Measurements from ENCODE around the gene PI4K2B. TPM values are rescaled to one million over a fixed set of nuclear protein-coding genes. Genes with fewer than 3 reads are reported as not detected.

PI4K2B gene
- total RNA-seq, 5 donors from 2014 or later (not counting 1 experiment from before 2014, with no cell fraction given), result 11.6 to 16.6 (median 14.6) TPM

DNA sequence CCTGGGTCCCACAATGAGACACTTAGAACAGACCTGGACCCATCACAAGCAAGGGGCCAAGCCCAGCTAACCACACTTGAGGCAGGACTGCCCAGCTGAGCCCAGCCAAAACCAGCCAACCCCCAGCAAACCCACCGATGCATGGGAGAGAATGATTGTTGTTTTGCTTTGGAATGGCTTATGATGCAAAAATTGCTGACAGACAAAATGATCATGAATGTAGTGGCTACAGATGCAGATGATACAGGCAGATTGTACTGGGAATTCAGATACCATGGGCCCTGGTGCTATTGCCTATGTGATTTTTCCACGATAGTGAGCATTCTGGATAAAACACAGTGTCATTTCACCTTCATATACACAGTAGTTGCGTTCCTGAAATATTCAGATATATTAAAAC, 69.7 kb downstream of the PI4K2B start:
- no peaks in the 10 kb centered on the region for H3K4me1 Mint-ChIP-seq
- no peaks in the 10 kb centered on the region for H3K9me3 Mint-ChIP-seq
- H3K36me3 ChIP-seq (ENCODE audit: control insufficient read depth in 2 of 2, extremely low read depth in 1 of 2, insufficient read depth in 1 of 2, low read length in 1 of 2), result no peaks in the 10 kb centered on the region
- WGBS (ENCODE audit: insufficient coverage), result no CpG with 5 or more reads among the region's 3 CpGs
- no peak for ATAC-seq (replicated peaks in 1 of 4)
- CTCF ChIA-PET, result no interaction called here
- POLR2A ChIA-PET, result no interaction called here
- H3K36me3 Mint-ChIP-seq, result no peaks in the 10 kb centered on the region
- no peak for DNase-seq
- no peak overlapping the region for H3K27ac Mint-ChIP-seq
- H3K27me3 Mint-ChIP-seq, result peaks cover 24 to 28% of the 10 kb centered on the region in 2 donors
- H3K9me3 ChIP-seq, result no peaks in the 10 kb centered on the region
- H3K4me1 ChIP-seq (ENCODE audit: control insufficient read depth in 1 of 2, extremely low read depth in 1 of 2, insufficient read depth in 2 of 2, low read length in 2 of 2), result no peaks in the 10 kb centered on the region
- H3K4me3 ChIP-seq (ENCODE audit: control insufficient read depth in 1 of 2, extremely low read depth in 1 of 2, low read length in 1 of 2), result no peak overlapping the region
- H3K27ac ChIP-seq (ENCODE audit: low read length), result no peak overlapping the region
- no peak overlapping the region for H3K4me3 Mint-ChIP-seq
- peaks cover 0 to 23% of the 10 kb centered on the region in 2 experiments for H3K27me3 ChIP-seq (replicated peaks in 1 of 2; ENCODE audit: control insufficient read depth in 2 of 2, extremely low read depth in 1 of 2, insufficient read depth in 2 of 2, low read length in 1 of 2)

DNA sequence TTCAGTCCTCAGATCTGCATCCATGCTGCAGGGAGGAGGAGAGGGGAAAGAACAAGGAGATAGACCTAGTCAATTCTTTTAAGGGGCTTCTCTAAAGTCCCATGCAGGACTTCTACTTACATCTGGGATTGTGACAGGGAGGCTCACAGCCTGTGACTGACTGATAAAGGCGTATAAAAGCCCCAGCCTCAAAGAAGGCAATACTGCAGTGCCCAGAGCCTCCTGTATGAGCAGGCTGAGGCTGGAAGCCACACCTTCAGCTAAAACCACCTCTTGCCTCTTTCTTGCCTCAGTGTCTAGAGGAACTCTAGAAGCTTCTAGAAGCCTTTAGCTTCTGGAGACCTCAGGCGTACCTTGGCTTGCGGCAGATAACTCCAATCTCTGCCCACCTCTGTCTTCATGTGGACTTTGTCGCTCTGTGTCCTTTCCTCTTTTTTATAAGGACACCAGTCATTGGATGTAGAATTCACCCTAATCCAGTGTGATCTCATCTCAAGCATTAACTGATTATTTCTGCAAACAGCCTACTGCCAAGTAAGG, 72.8 kb downstream of the PI4K2B start:
- Mint-ChIP-seq H3K27ac (no peak overlapping the region), H3K4me3 (no peak overlapping the region), H3K4me1 (peaks cover 0 to 1% (median 0%) of the 10 kb centered on the region in 3 donors), H3K9me3 (no peaks in the 10 kb centered on the region), H3K27me3 (peaks cover 14 to 28% of the 10 kb centered on the region in 2 donors), H3K36me3 (no peaks in the 10 kb centered on the region)
- Histone ChIP-seq H3K27me3 (replicated peaks in 1 of 2; ENCODE audit: control insufficient read depth in 2 of 2, extremely low read depth in 1 of 2, insufficient read depth in 2 of 2, low read length in 1 of 2) (peaks cover 0 to 23% of the 10 kb centered on the region in 2 experiments), H3K9me3 (no peaks in the 10 kb centered on the region), H3K4me1 (ENCODE audit: control insufficient read depth in 1 of 2, extremely low read depth in 1 of 2, insufficient read depth in 2 of 2, low read length in 2 of 2) (no peaks in the 10 kb centered on the region), H3K27ac (ENCODE audit: low read length) (no peak overlapping the region), H3K4me3 (ENCODE audit: control insufficient read depth in 1 of 2, extremely low read depth in 1 of 2, low read length in 1 of 2) (no peak overlapping the region), H3K36me3 (ENCODE audit: control insufficient read depth in 2 of 2, extremely low read depth in 1 of 2, insufficient read depth in 1 of 2, low read length in 1 of 2) (no peaks in the 10 kb centered on the region)
- CTCF ChIA-PET, result no interaction called here
- POLR2A ChIA-PET, result no interaction called here
- DNase-seq (no peak), ATAC-seq (replicated peaks in 1 of 4) (no peak)
- 69% methylated on average over 2 of the region's 4 CpGs for WGBS (ENCODE audit: insufficient coverage)

GRCh38 chr4:25307596-25307995, 73.8 kb downstream of the PI4K2B start:
- H3K27me3 Mint-ChIP-seq, result peaks cover 14 to 24% of the 10 kb centered on the region in 2 donors
- no peaks in the 10 kb centered on the region for H3K9me3 Mint-ChIP-seq
- H3K27ac Mint-ChIP-seq, result no peak overlapping the region
- ATAC-seq (replicated peaks in 1 of 4) (no peak), DNase-seq (no peak)
- no peaks in the 10 kb centered on the region for H3K36me3 Mint-ChIP-seq
- WGBS (ENCODE audit: insufficient coverage), result 82% methylated on average over 4 of the region's 7 CpGs
- H3K4me1 ChIP-seq (ENCODE audit: control insufficient read depth in 1 of 2, extremely low read depth in 1 of 2, insufficient read depth in 2 of 2, low read length in 2 of 2), result peaks cover 0 to 2% of the 10 kb centered on the region in 2 experiments
- ChIA-PET POLR2A (interaction anchor here in 1 of 2 donors (0.6 kb wide), 1 partner anchor 748 kb away, joined by 3 read pairs; no protein-coding TSS in a partner anchor), CTCF (interaction anchor here in 1 of 2 donors (0.7 kb wide), 1 partner anchor 127 kb away, joined by 3 read pairs; no protein-coding TSS in a partner anchor)
- H3K9me3 ChIP-seq, result no peaks in the 10 kb centered on the region
- H3K4me1 Mint-ChIP-seq, result peaks cover 0 to 6% (median 6%) of the 10 kb centered on the region in 3 donors
- H3K36me3 ChIP-seq (ENCODE audit: control insufficient read depth in 2 of 2, extremely low read depth in 1 of 2, insufficient read depth in 1 of 2, low read length in 1 of 2), result no peaks in the 10 kb centered on the region
- peaks cover 0 to 20% of the 10 kb centered on the region in 2 experiments for H3K27me3 ChIP-seq (replicated peaks in 1 of 2; ENCODE audit: control insufficient read depth in 2 of 2, extremely low read depth in 1 of 2, insufficient read depth in 2 of 2, low read length in 1 of 2)
- no peak overlapping the region for H3K27ac ChIP-seq (ENCODE audit: low read length)
- H3K4me3 ChIP-seq (ENCODE audit: control insufficient read depth in 1 of 2, extremely low read depth in 1 of 2, low read length in 1 of 2), result no peak overlapping the region
- no peak overlapping the region for H3K4me3 Mint-ChIP-seq

DNA sequence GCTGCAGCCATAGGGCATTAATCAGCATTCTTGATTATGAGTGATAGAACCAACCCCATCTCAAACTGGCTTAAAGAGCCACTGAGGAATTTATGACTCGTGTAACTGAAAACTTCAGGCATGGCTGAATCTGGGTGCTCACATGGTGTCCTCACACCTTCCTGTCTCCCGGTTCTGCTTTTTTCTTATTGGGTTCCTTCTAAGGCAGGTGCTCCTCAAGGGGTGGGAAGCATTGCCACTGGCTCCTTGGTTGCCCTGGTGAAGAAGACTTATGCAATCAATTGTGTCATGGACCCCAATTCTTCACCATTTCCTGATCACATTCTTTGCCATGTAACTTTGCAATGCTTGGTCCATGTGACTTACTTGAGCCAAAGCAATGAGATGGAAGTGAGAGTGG, 74.5 kb downstream of the PI4K2B start:
- no peak overlapping the region for H3K4me3 Mint-ChIP-seq
- Histone ChIP-seq H3K27ac (ENCODE audit: low read length) (no peak overlapping the region), H3K4me1 (ENCODE audit: control insufficient read depth in 1 of 2, extremely low read depth in 1 of 2, insufficient read depth in 2 of 2, low read length in 2 of 2) (peaks cover 5 to 6% of the 10 kb centered on the region in 2 experiments), H3K9me3 (no peaks in the 10 kb centered on the region), H3K36me3 (ENCODE audit: control insufficient read depth in 2 of 2, extremely low read depth in 1 of 2, insufficient read depth in 1 of 2, low read length in 1 of 2) (no peaks in the 10 kb centered on the region), H3K27me3 (replicated peaks in 1 of 2; ENCODE audit: control insufficient read depth in 2 of 2, extremely low read depth in 1 of 2, insufficient read depth in 2 of 2, low read length in 1 of 2) (peaks cover 0 to 20% of the 10 kb centered on the region in 2 experiments), H3K4me3 (ENCODE audit: control insufficient read depth in 1 of 2, extremely low read depth in 1 of 2, low read length in 1 of 2) (no peak overlapping the region)
- ATAC-seq (replicated peaks in 1 of 4) (no peak), DNase-seq (no peak)
- CTCF ChIA-PET, result no interaction called here
- H3K27ac Mint-ChIP-seq, result no peak overlapping the region
- H3K4me1 Mint-ChIP-seq, result peaks cover 2 to 12% (median 12%) of the 10 kb centered on the region in 3 donors
- H3K9me3 Mint-ChIP-seq, result no peaks in the 10 kb centered on the region
- WGBS (ENCODE audit: insufficient coverage), result 75% methylated on average over 2 of the region's 2 CpGs
- peaks cover 12 to 21% of the 10 kb centered on the region in 2 donors for H3K27me3 Mint-ChIP-seq
- POLR2A ChIA-PET, result interaction anchor here in 1 of 2 donors (0.7 kb wide), 1 partner anchor 55 kb away, joined by 6 read pairs; no protein-coding TSS in a partner anchor
- no peaks in the 10 kb centered on the region for H3K36me3 Mint-ChIP-seq

- Histone ChIP-seq H3K36me3 (ENCODE audit: control insufficient read depth in 2 of 2, extremely low read depth in 1 of 2, insufficient read depth in 1 of 2, low read length in 1 of 2) (no peaks in the 10 kb centered on the region), H3K4me1 (ENCODE audit: control insufficient read depth in 1 of 2, extremely low read depth in 1 of 2, insufficient read depth in 2 of 2, low read length in 2 of 2) (peaks cover 9 to 10% of the 10 kb centered on the region in 2 experiments), H3K27me3 (replicated peaks in 1 of 2; ENCODE audit: control insufficient read depth in 2 of 2, extremely low read depth in 1 of 2, insufficient read depth in 2 of 2, low read length in 1 of 2) (peaks cover 0 to 20% of the 10 kb centered on the region in 2 experiments), H3K4me3 (ENCODE audit: control insufficient read depth in 1 of 2, extremely low read depth in 1 of 2, low read length in 1 of 2) (no peak overlapping the region), H3K9me3 (no peaks in the 10 kb centered on the region), H3K27ac (ENCODE audit: low read length) (no peak overlapping the region)
- DNase-seq (no peak), ATAC-seq (replicated peaks in 1 of 4) (no peak)
- ChIA-PET POLR2A (no interaction called here), CTCF (no interaction called here)
- H3K9me3 Mint-ChIP-seq, result no peaks in the 10 kb centered on the region
- no peak overlapping the region for H3K27ac Mint-ChIP-seq
- H3K36me3 Mint-ChIP-seq, result no peaks in the 10 kb centered on the region
- peaks cover 6 to 17% (median 16%) of the 10 kb centered on the region in 3 donors for H3K4me1 Mint-ChIP-seq
- H3K27me3 Mint-ChIP-seq, result peaks cover 10 to 18% of the 10 kb centered on the region in 2 donors
- 83% methylated on average over 4 of the region's 7 CpGs for WGBS (ENCODE audit: insufficient coverage)
- H3K4me3 Mint-ChIP-seq, result no peak overlapping the region
These were observed 74.9 kb downstream of the PI4K2B start for GRCh38 chr4:25308761-25309160.

DNA sequence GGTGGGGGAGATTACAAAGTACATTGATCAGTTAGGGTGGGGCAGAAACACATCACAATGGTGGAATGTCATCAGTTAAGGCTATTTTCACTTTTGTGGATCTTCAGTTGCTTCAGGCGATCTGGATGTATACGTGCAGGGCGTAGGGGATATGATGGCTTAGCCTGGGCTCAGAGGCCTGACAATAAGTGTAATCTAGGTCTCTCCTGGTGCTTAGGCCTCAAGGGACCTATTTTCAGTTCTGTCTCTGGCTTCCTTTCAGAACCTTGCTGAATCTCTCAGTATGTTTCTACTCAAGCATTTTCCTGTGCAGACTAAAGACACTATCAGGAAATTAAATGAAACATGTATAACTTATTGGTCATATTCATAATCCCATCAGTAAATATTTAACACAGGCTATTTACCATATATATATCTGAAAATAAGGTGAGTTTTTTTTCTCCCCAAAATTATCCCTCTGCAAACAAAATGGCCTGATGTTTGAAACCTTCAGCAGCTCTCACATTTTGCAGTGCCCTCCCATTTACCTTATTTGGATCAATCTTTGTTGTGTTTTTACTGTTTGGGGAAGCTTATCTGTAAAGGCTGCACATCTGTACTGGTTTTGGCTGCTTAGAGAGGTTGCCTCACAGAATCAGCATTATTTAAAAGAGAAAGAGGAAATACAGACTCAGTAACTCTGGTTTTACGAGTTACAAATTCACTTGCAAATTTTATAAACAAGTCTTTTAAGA, 76.4 kb downstream of the PI4K2B start:
- Mint-ChIP-seq H3K4me1 (peaks cover 6 to 25% (median 24%) of the 10 kb centered on the region in 3 donors), H3K4me3 (no peak overlapping the region), H3K27me3 (peaks cover 10 to 14% of the 10 kb centered on the region in 2 donors), H3K27ac (no peak overlapping the region), H3K9me3 (no peaks in the 10 kb centered on the region), H3K36me3 (peaks cover 3% of the 10 kb centered on the region)
- ChIA-PET CTCF (interaction anchor here (0.7 to 1.1 kb wide), 2 partner anchors 55 to 604 kb away, joined by 3 to 5 read pairs; no protein-coding TSS in a partner anchor), POLR2A (no interaction called here)
- Histone ChIP-seq H3K27me3 (replicated peaks in 1 of 2; ENCODE audit: control insufficient read depth in 2 of 2, extremely low read depth in 1 of 2, insufficient read depth in 2 of 2, low read length in 1 of 2) (peaks cover 0 to 20% of the 10 kb centered on the region in 2 experiments), H3K9me3 (no peaks in the 10 kb centered on the region), H3K4me3 (ENCODE audit: control insufficient read depth in 1 of 2, extremely low read depth in 1 of 2, low read length in 1 of 2) (no peak overlapping the region), H3K4me1 (ENCODE audit: control insufficient read depth in 1 of 2, extremely low read depth in 1 of 2, insufficient read depth in 2 of 2, low read length in 2 of 2) (peaks cover 9 to 10% of the 10 kb centered on the region in 2 experiments), H3K36me3 (ENCODE audit: control insufficient read depth in 2 of 2, extremely low read depth in 1 of 2, insufficient read depth in 1 of 2, low read length in 1 of 2) (no peaks in the 10 kb centered on the region), H3K27ac (ENCODE audit: low read length) (no peak overlapping the region)
- 100% methylated on average over 3 of the region's 4 CpGs for WGBS (ENCODE audit: insufficient coverage)
- DNase-seq (no peak), ATAC-seq (replicated peaks in 1 of 4) (no peak)
